Right atrium auricular region (tissue), 2 donors: ENCODE measurements around the gene MARCHF5. TPM values are rescaled to one million over a fixed set of nuclear protein-coding genes. Genes with fewer than 3 reads are reported as not detected.

Experiments
- DNase-seq: peaks from one replicate; pipeline ENCODE4 v3.0.0-alpha.2; 2019; ENCODE audit warnings: low spot score
- H3K27ac ChIP-seq, 2 donors: fragments of 200-600 bp; sonication (generic); 1 replicate in 1 of 2; 2 replicates in 1 of 2; pipeline ENCODE4 v1.5.1; 2016 to 2019
- H3K27me3 ChIP-seq, 2 donors: fragments of 200-600 bp; sonication (generic); one replicate each; pipeline versions ENCODE4 v1.5.1 to v1.6.0; 2017 to 2019
- H3K36me3 ChIP-seq: fragments of 200-600 bp; sonication (generic); one replicate; pipeline ENCODE4 v1.5.1; 2016
- H3K4me1 ChIP-seq, 2 donors: fragments of 200-600 bp; sonication (generic); one replicate each; pipeline versions ENCODE4 v1.5.1 to v1.6.0; 2017 to 2019
- H3K4me3 ChIP-seq, 2 donors: fragments of 200-600 bp; sonication (generic); 1 replicate in 1 of 2; 2 replicates in 1 of 2; pipeline ENCODE4 v1.5.1; 2017 to 2019; ENCODE audit warnings: mild to moderate bottlenecking in 1 of 2, moderate library complexity in 1 of 2
- H3K9me3 ChIP-seq, 2 donors: fragments of 200-600 bp; sonication (generic); one replicate each; pipeline ENCODE4 v1.5.1; 2019
- CTCF ChIP-seq, 2 donors: fragments of 200-600 bp; sonication (generic); IDR thresholded peaks; one replicate each; pipeline ENCODE4 v1.5.1; 2019; ENCODE audit warnings: antibody characterized with exemption in 2 of 2
- total RNA-seq, 2 donors: library from RNA; depleted of rRNA; stranded (reverse); fragments of >200 nt; gene quantifications; one replicate each; pipeline ENCODE4 v1.1.0, GENCODE V29; 2016

Gene MARCHF5
- total RNA-seq, 2 donors from 2014 or later, result 8.5 to 11.6 TPM

GRCh38 chr10:92248566-92248965 is 42.4 kb upstream of the MARCHF5 start:
- TF ChIP-seq CTCF (IDR thresholded peaks at IDR 0.05), result no peak
- Histone ChIP-seq H3K27me3 (no peaks in the 10 kb centered on the region), H3K36me3 (no peaks in the 10 kb centered on the region), H3K9me3 (no peaks in the 10 kb centered on the region), H3K27ac (no peak overlapping the region), H3K4me3 (no peak overlapping the region), H3K4me1 (peaks cover 0 to 1% of the 10 kb centered on the region in 2 donors)
- no peak for DNase-seq

GRCh38 chr10:92263396-92263795 is 27.6 kb upstream of the MARCHF5 start:
- no peak overlapping the region for H3K27ac ChIP-seq
- H3K27me3 ChIP-seq, result no peaks in the 10 kb centered on the region
- no peaks in the 10 kb centered on the region for H3K36me3 ChIP-seq
- peaks cover 0 to 8% of the 10 kb centered on the region in 2 donors for H3K4me1 ChIP-seq
- no peak for TF ChIP-seq CTCF (IDR thresholded peaks at IDR 0.05)
- H3K4me3 ChIP-seq, result no peak overlapping the region
- DNase-seq, result no peak
- no peaks in the 10 kb centered on the region for H3K9me3 ChIP-seq

GRCh38 chr10:92264249-92264648 is 26.7 kb upstream of the MARCHF5 start:
- TF ChIP-seq CTCF (IDR thresholded peaks at IDR 0.05), result no peak
- H3K4me3 ChIP-seq, result no peak overlapping the region
- H3K9me3 ChIP-seq, result no peaks in the 10 kb centered on the region
- no peaks in the 10 kb centered on the region for H3K27me3 ChIP-seq
- peaks cover 0 to 8% of the 10 kb centered on the region in 2 donors for H3K4me1 ChIP-seq
- no peak for DNase-seq
- no peaks in the 10 kb centered on the region for H3K36me3 ChIP-seq
- H3K27ac ChIP-seq, result no peak overlapping the region

- no peak overlapping the region for H3K4me3 ChIP-seq
- TF ChIP-seq CTCF (IDR thresholded peaks at IDR 0.05), result no peak
- no peaks in the 10 kb centered on the region for H3K27me3 ChIP-seq
- H3K9me3 ChIP-seq, result no peaks in the 10 kb centered on the region
- no peaks in the 10 kb centered on the region for H3K36me3 ChIP-seq
- H3K4me1 ChIP-seq, result peaks cover 0 to 8% of the 10 kb centered on the region in 2 donors
- DNase-seq, result no peak
- no peak overlapping the region for H3K27ac ChIP-seq
Measured at GRCh38 chr10:92265687-92266258, 25.2 kb upstream of the MARCHF5 start.

GRCh38 chr10:92267343-92267742 is 23.6 kb upstream of the MARCHF5 start:
- Histone ChIP-seq H3K4me3 (no peak overlapping the region), H3K9me3 (no peaks in the 10 kb centered on the region), H3K36me3 (no peaks in the 10 kb centered on the region), H3K27me3 (no peaks in the 10 kb centered on the region), H3K4me1 (peaks cover 0 to 8% of the 10 kb centered on the region in 2 donors), H3K27ac (peak overlapping the region in 1 of 2 donors; percentile 17)
- no peak for DNase-seq
- no peak for TF ChIP-seq CTCF (IDR thresholded peaks at IDR 0.05)

GRCh38 chr10:92268748-92269147 is 22.2 kb upstream of the MARCHF5 start:
- no peaks in the 10 kb centered on the region for H3K9me3 ChIP-seq
- no peak overlapping the region for H3K27ac ChIP-seq
- no peaks in the 10 kb centered on the region for H3K27me3 ChIP-seq
- H3K36me3 ChIP-seq, result no peaks in the 10 kb centered on the region
- DNase-seq, result no peak
- H3K4me3 ChIP-seq, result no peak overlapping the region
- H3K4me1 ChIP-seq, result peaks cover 0 to 8% of the 10 kb centered on the region in 2 donors
- no peak for TF ChIP-seq CTCF (IDR thresholded peaks at IDR 0.05)
